PC-9 (cell line): ENCODE results near the gene AOC1. TPM values are rescaled to one million over a fixed set of nuclear protein-coding genes. Genes with fewer than 3 reads are reported as not detected.

Experiments used
- Bru-seq: library from RNA; stranded (reverse); fragments of 400-500 nt; gene quantifications from one replicate; lab custom pipeline; 2021; lab: Mats Ljungman, UMichigan
- BruChase-seq, 2 experiments: library from RNA; stranded (reverse); fragments of 400-500 nt; gene quantifications; one replicate each; lab custom pipeline; 2021; lab: Mats Ljungman, UMichigan
- BruUV-seq: library from RNA; stranded (reverse); fragments of 400-500 nt; replicated peaks from 2 replicates; lab custom pipeline; 2021; lab: Mats Ljungman, UMichigan
- CTCF ChIA-PET: fragments of 300-600 bp; sonication (Branson Sonifier 250); formaldehyde crosslinking; loops from one replicate; lab custom pipeline; 2022; ENCODE audit warnings: antibody characterized with exemption; lab: Charles Lee
- POLR2A ChIA-PET: fragments of 300-600 bp; sonication (Branson Sonifier 250); formaldehyde crosslinking; loops from one replicate; lab custom pipeline; 2022; ENCODE audit warnings: antibody characterized with exemption; ENCODE audit not compliant: unreplicated experiment; lab: Charles Lee
- DNase-seq, 2 experiments: peaks; one replicate each; pipeline versions ENCODE4 v3.0.0 to v3.0.0-alpha.2; 2015 to 2022; ENCODE audit warnings: mixed read lengths in 1 of 2
- H2AFZ ChIP-seq: fragments of 200-600 bp; sonication (generic); 2 replicates; pipeline ENCODE4 v1.8.1; 2017; ENCODE audit warnings: antibody characterized with exemption
- H3F3A ChIP-seq: fragments of 200-600 bp; sonication (generic); 2 replicates; pipeline ENCODE4 v1.8.1; 2017; ENCODE audit warnings: antibody characterized with exemption, mild to moderate bottlenecking, low read depth; ENCODE audit not compliant: insufficient read depth
- H3K27ac ChIP-seq: fragments of 200-600 bp; sonication (generic); 2 replicates; pipeline ENCODE4 v1.6.1; 2016; ENCODE audit warnings: mixed run types
- H3K27me3 ChIP-seq: fragments of 200-600 bp; sonication (generic); 2 replicates; pipeline ENCODE4 v1.6.1; 2016; ENCODE audit warnings: low read depth, mixed run types; ENCODE audit not compliant: insufficient read depth
- H3K36me3 ChIP-seq: fragments of 200-600 bp; sonication (generic); 2 replicates; pipeline ENCODE4 v1.6.1; 2016; ENCODE audit warnings: low read depth, mixed run types
- H3K4me1 ChIP-seq: fragments of 200-600 bp; sonication (generic); replicated peaks from 2 replicates; pipeline ENCODE4 v1.6.1; 2016; ENCODE audit warnings: mixed run types; ENCODE audit not compliant: insufficient read depth
- H3K4me2 ChIP-seq: fragments of 200-600 bp; sonication (generic); 2 replicates; pipeline ENCODE4 v1.6.1; 2017; ENCODE audit warnings: mixed run types
- H3K4me3 ChIP-seq: fragments of 200-600 bp; sonication (generic); 2 replicates; pipeline ENCODE4 v1.6.1; 2016; ENCODE audit warnings: mixed run types
- H3K79me2 ChIP-seq: fragments of 200-600 bp; sonication (generic); 2 replicates; pipeline ENCODE4 v1.6.1; 2017; ENCODE audit warnings: low read depth, mixed run types
- H3K9me2 ChIP-seq: fragments of 200-600 bp; sonication (generic); 2 replicates; pipeline ENCODE4 v1.8.1; 2017; ENCODE audit warnings: mild to moderate bottlenecking; ENCODE audit not compliant: insufficient read depth
- H3K9me3 ChIP-seq: fragments of 200-600 bp; sonication (generic); 2 replicates; pipeline ENCODE4 v1.8.1; 2016; ENCODE audit warnings: low read depth; ENCODE audit not compliant: insufficient read depth
- H4K20me1 ChIP-seq: fragments of 200-600 bp; sonication (generic); 2 replicates; pipeline ENCODE4 v1.8.1; 2017; ENCODE audit not compliant: insufficient read depth
- CTCF ChIP-seq: fragments of 200-600 bp; sonication (generic); conservative IDR thresholded peaks from 2 replicates; pipeline ENCODE4 v1.6.1; 2017; ENCODE audit warnings: mixed run types, antibody characterized with exemption, mild to moderate bottlenecking, moderate library complexity
- EZH2 ChIP-seq: fragments of 200-600 bp; sonication (generic); IDR thresholded peaks from 2 replicates; pipeline ENCODE4 v1.8.0; 2017; ENCODE audit warnings: antibody characterized with exemption, low read depth
- intact Hi-C: fragments of 100-400 bp; cut with micrococcal nuclease; formaldehyde crosslinking; loops from one replicate; pipeline ENCODE4 v1.10.0; 2022; ENCODE audit not compliant: unreplicated experiment
- long read RNA-seq: library from polyadenylated mRNA; stranded (forward); transcript quantifications from one replicate; pipeline ENCODE4 v2.0.0, GENCODE V29; 2022
- total RNA-seq: library from RNA; stranded (reverse); gene quantifications from 2 replicates; pipeline ENCODE4 v1.2.3, GENCODE V29; 2021

AOC1 gene, protein sequence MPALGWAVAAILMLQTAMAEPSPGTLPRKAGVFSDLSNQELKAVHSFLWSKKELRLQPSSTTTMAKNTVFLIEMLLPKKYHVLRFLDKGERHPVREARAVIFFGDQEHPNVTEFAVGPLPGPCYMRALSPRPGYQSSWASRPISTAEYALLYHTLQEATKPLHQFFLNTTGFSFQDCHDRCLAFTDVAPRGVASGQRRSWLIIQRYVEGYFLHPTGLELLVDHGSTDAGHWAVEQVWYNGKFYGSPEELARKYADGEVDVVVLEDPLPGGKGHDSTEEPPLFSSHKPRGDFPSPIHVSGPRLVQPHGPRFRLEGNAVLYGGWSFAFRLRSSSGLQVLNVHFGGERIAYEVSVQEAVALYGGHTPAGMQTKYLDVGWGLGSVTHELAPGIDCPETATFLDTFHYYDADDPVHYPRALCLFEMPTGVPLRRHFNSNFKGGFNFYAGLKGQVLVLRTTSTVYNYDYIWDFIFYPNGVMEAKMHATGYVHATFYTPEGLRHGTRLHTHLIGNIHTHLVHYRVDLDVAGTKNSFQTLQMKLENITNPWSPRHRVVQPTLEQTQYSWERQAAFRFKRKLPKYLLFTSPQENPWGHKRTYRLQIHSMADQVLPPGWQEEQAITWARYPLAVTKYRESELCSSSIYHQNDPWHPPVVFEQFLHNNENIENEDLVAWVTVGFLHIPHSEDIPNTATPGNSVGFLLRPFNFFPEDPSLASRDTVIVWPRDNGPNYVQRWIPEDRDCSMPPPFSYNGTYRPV
- total RNA-seq (11.4 and 13.1 TPM in 2 replicates), Bru-seq, nascent RNA (percentile 11 among the genes with signal in this experiment), BruChase-seq, experiment 1, labeled RNA remaining after a 2-hour chase (percentile 15 among the genes with signal in this experiment), BruChase-seq, experiment 2, labeled RNA remaining after a 6-hour chase (percentile 21 among the genes with signal in this experiment)
- long read RNA-seq, transcript AOC1-201 (5 exons, 2,649 nt), result major isoform, 28 of 38 reads
- long read RNA-seq, partial matches to known transcripts, result 6 of 38 reads
- long read RNA-seq, other reads (novel, unspliced or antisense), result 1 of 38 reads

GRCh38 chr7:150852371-150852905 is at the start of gene AOC1:
AOC1 (plus strand) TSS chr7:150852517; CDS start chr7:150856471, 3,954 bp downstream.
- no TSS peak for BruUV-seq
- H3K9me2 ChIP-seq, result no peaks in the 10 kb centered on the region
- H3K4me3 ChIP-seq, result no peak within 1 kb of the TSS
- POLR2A ChIA-PET, result no interaction called here
- no peak within 1 kb of the TSS for H2AFZ ChIP-seq
- H3K27ac ChIP-seq, result no peak within 1 kb of the TSS
- H3K27me3 ChIP-seq, result peaks cover 97% of the 10 kb centered on the region
- no peaks in the 10 kb centered on the region for H3K9me3 ChIP-seq
- H3K4me2 ChIP-seq, result peak within 1 kb of the TSS; percentile 1; the same call in 1 of the 2 replicates
- intact Hi-C loops, result no loop called here
- no peaks in the 10 kb centered on the region for H3K4me1 ChIP-seq
- no peaks in the 10 kb centered on the region for H3K36me3 ChIP-seq
- TF ChIP-seq EZH2 (no peak), CTCF (no peak)
- no peaks in the 10 kb centered on the region for H4K20me1 ChIP-seq
- CTCF ChIA-PET, result interaction anchor here (0.7 kb wide), 1 partner anchor 930 kb away, joined by 3 read pairs; no protein-coding TSS in a partner anchor
- DNase-seq, result peak; percentile 59 to 67
- no peaks in the 10 kb centered on the region for H3K79me2 ChIP-seq
- no peaks in the 10 kb centered on the region for H3F3A ChIP-seq

DNA sequence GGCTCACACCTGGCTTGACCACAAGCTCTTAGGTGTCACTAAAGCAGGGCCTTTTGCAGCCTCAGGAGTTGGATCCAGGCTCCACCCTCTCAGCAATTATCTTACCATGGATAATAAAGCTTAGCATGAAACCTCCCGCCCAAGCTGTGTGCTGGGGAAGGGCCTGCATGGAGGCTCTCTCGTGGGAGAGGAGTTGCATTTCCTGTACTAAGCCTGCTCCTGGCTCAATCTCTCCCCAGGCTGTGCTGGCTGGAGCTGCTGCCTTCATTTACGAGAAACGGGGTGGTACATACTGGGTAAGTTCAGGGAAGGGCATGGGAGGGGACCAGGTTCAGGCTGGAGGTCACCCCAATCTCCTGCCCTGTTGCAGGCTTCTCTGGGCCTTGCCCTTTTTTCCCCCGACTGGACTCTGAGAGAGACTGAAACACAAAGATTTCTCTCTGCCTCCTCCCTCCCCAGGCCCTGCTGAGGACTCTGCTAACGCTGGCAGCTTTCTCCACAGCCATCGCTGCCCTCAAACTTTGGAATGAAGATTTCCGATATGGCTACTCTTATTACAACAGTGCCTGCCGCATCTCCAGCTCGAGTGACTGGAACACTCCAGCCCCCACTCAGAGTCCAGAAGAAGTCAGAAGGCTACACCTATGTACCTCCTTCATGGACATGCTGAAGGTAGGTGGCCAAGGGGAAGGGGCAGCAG is 49.0 kb upstream of the AOC1 start:
- no peak for TF ChIP-seq EZH2
- TF ChIP-seq CTCF, result no peak
- no peaks in the 10 kb centered on the region for H3K36me3 ChIP-seq
- no peaks in the 10 kb centered on the region for H3K79me2 ChIP-seq
- H2AFZ ChIP-seq, result no peak overlapping the region
- no TSS peak for BruUV-seq
- CTCF ChIA-PET, result interaction anchor here (0.6 kb wide), 1 partner anchor 73 kb away, joined by 3 read pairs; no protein-coding TSS in a partner anchor
- no peaks in the 10 kb centered on the region for H3K4me1 ChIP-seq
- H4K20me1 ChIP-seq, result no peaks in the 10 kb centered on the region
- no peaks in the 10 kb centered on the region for H3K9me2 ChIP-seq
- H3K4me2 ChIP-seq, result no peak overlapping the region
- intact Hi-C loops, result no loop called here
- POLR2A ChIA-PET, result no interaction called here
- H3K9me3 ChIP-seq, result no peaks in the 10 kb centered on the region
- no peak overlapping the region for H3K4me3 ChIP-seq
- peaks cover 92% of the 10 kb centered on the region for H3K27me3 ChIP-seq
- no peaks in the 10 kb centered on the region for H3F3A ChIP-seq
- DNase-seq, result no peak
- no peak overlapping the region for H3K27ac ChIP-seq
